Activated CD8-positive, alpha-beta memory T cell treated with anti-CD3 and anti-CD28 coated beads for 4 hours (primary cell): ENCODE data around the gene RCAN1.
A peak's percentile ranks its signal among the peaks of the same experiment; 100 is the strongest.

ENCODE experiments used
- DNase-seq, 2 donors: peaks; one replicate each; pipeline ENCODE4 v3.0.0-alpha.2; 2020; ENCODE audit warnings: low read depth in 2 of 2

The RCAN1 gene

GRCh38 chr21:34543017-34543416 is 71.9 kb downstream of the RCAN1 start:
- no peak for DNase-seq

GRCh38 chr21:34540206-34540605 is 74.7 kb downstream of the RCAN1 start:
- no peak for DNase-seq

- DNase-seq, result no peak
Measured at GRCh38 chr21:34537838-34538237, 77.1 kb downstream of the RCAN1 start.

- DNase-seq, result no peak
Measured at GRCh38 chr21:34536820-34537219, 78.1 kb downstream of the RCAN1 start.

- DNase-seq, result no peak
Measured at GRCh38 chr21:34536311-34536710, 78.6 kb downstream of the RCAN1 start.

GRCh38 chr21:34535886-34536285 is 79.0 kb downstream of the RCAN1 start:
- DNase-seq, result no peak

GRCh38 chr21:34534522-34534921 is 80.4 kb downstream of the RCAN1 start:
- no peak for DNase-seq

- DNase-seq, result no peak
Measured at GRCh38 chr21:34533938-34534337, 81.0 kb downstream of the RCAN1 start.

GRCh38 chr21:34531399-34531798 is 83.5 kb downstream of the RCAN1 start:
- no peak for DNase-seq

GRCh38 chr21:34530261-34530660 is 84.7 kb downstream of the RCAN1 start:
- DNase-seq, result no peak

GRCh38 chr21:34528131-34528561 is 86.8 kb downstream of the RCAN1 start:
- no peak for DNase-seq

GRCh38 chr21:34526618-34527290 is 88.2 kb downstream of the RCAN1 start:
- DNase-seq, result peak in 1 of 2 donors; percentile 18

- DNase-seq, result no peak
Measured at GRCh38 chr21:34526241-34526617, 88.7 kb downstream of the RCAN1 start.

- DNase-seq, result no peak
Measured at GRCh38 chr21:34524646-34525601, 90.0 kb downstream of the RCAN1 start.

GRCh38 chr21:34523019-34523555 is 91.8 kb downstream of the RCAN1 start:
- DNase-seq, result no peak

- DNase-seq, result no peak
Measured at GRCh38 chr21:34522284-34522683, 92.6 kb downstream of the RCAN1 start.

GRCh38 chr21:34521561-34521960 is 93.4 kb downstream of the RCAN1 start:
- no peak for DNase-seq

- DNase-seq, result no peak
Measured at GRCh38 chr21:34520764-34521508, 94.0 kb downstream of the RCAN1 start.

GRCh38 chr21:34520281-34520680 is 94.6 kb downstream of the RCAN1 start:
- DNase-seq, result no peak

- no peak for DNase-seq
Measured at GRCh38 chr21:34519694-34520093, 95.2 kb downstream of the RCAN1 start.

- no peak for DNase-seq
Measured at GRCh38 chr21:34519016-34519415, 95.9 kb downstream of the RCAN1 start.

GRCh38 chr21:34518301-34518700 is 96.6 kb downstream of the RCAN1 start:
- DNase-seq, result no peak
